ENCODE data around the gene SEMA3A. TPM values are rescaled to one million over a fixed set of nuclear protein-coding genes. Genes with fewer than 3 reads are reported as not detected.

Gene SEMA3A
- total RNA-seq, 4 donors from 2014 or later = 0.15 to 4.6 (median 0.69) TPM

DNA sequence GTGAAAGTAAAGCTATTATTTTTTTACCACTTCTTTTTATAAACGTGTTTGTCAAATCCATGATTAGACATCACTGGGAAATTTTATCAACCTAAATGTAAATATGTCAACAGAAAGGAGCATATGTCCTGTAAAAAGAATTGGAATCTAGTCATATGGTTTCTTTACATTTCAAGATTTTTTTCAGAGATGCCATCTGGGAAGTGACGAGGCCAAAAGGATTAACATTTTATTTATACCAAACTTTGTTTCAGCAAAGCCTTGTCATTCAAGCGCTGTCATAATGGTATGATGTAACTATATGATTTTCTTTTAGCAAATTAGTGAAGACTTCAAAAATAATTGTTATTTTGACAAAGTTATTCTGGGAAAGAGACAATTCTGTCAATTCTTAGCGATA, 117.3 kb downstream of the SEMA3A start:
- 73 to 82% methylated on average over 4 of the region's 4 CpGs for WGBS, 2 donors
- Histone ChIP-seq H3K4me3 (no peak overlapping the region), H3K27ac (no peak overlapping the region), H3K4me1 (no peaks in the 10 kb centered on the region), H3K36me3 (no peaks in the 10 kb centered on the region), H3K9me3 (no peaks in the 10 kb centered on the region), H3K27me3 (no peaks in the 10 kb centered on the region)
- TF ChIP-seq CTCF (IDR thresholded peaks at IDR 0.05) = no peak
- TF ChIP-seq POLR2A (IDR thresholded peaks at IDR 0.05) = no peak
- intact Hi-C loops (cut with DNase I) = no loop called here
- DNase-seq = no peak

DNA sequence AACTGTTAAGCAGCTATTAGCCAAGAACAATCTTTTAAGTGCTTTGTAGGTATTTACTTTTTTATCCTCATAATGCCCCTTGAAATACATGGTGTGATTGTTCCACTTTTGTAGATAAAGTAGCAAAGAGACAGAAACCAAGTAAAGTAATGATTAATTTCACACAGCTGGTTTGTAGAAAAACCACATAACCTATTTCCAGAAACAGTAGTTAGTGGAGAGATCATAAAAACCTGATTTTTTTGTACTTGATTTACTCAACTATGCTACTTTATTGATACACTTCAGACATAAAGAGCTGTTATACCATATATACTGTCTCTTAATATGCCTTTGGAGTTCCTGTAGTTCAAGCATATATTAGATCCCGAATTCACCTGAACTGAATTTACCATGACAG, 118.4 kb downstream of the SEMA3A start:
- TF ChIP-seq POLR2A (IDR thresholded peaks at IDR 0.05) = no peak
- TF ChIP-seq CTCF (IDR thresholded peaks at IDR 0.05) = no peak
- Histone ChIP-seq H3K27me3 (no peaks in the 10 kb centered on the region), H3K4me3 (no peak overlapping the region), H3K4me1 (no peaks in the 10 kb centered on the region), H3K36me3 (no peaks in the 10 kb centered on the region), H3K27ac (no peak overlapping the region), H3K9me3 (no peaks in the 10 kb centered on the region)
- intact Hi-C loops (cut with DNase I) = no loop called here
- WGBS, 2 donors = 78 to 90% methylated on average over 1 of the region's 1 CpG
- no peak for DNase-seq

DNA sequence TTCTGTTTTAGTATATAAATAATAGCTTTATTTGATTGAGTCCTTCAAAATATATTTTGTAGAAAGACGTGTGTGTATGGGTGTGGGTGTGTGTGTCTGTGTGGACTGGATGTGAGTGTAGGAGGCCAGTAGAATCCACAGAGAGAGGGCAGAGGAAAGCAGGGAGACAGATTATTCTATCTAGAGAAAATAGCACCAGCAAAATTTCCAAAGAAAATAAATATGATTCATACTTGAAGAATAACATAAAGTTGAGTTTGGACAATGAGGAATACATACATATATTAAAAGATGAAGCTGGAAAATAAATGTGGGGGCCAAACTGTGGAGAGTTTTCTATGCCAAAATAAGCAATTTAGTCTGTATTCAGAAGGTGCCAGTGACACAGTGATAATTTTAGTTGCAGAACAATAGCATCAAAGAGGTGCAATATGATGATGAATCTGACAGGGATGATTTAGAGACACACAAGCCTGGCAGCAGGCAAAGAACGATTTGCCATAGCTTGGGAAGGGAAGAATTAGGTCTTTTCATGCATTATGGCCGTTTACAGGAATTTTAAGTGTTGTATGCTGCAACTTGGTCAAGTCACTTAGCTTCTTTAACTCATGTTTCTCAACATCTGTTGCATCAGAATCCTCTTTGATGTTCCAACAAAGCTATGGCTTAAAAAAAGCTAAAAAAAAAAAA, 121.3 kb downstream of the SEMA3A start:
- Histone ChIP-seq H3K4me3 (no peak overlapping the region), H3K9me3 (no peaks in the 10 kb centered on the region), H3K27me3 (no peaks in the 10 kb centered on the region), H3K36me3 (no peaks in the 10 kb centered on the region), H3K27ac (no peak overlapping the region), H3K4me1 (no peaks in the 10 kb centered on the region)
- 32 to 36% methylated on average over 3 of the region's 3 CpGs for WGBS, 2 donors
- no peak for DNase-seq
- intact Hi-C loops (cut with DNase I) = no loop called here
- no peak for TF ChIP-seq CTCF (IDR thresholded peaks at IDR 0.05)
- no peak for TF ChIP-seq POLR2A (IDR thresholded peaks at IDR 0.05)

- Histone ChIP-seq H3K9me3 (no peaks in the 10 kb centered on the region), H3K4me1 (no peaks in the 10 kb centered on the region), H3K4me3 (no peak overlapping the region), H3K36me3 (no peaks in the 10 kb centered on the region), H3K27ac (no peak overlapping the region), H3K27me3 (no peaks in the 10 kb centered on the region)
- no peak for DNase-seq
- intact Hi-C loops (cut with DNase I) = no loop called here
- TF ChIP-seq POLR2A (IDR thresholded peaks at IDR 0.05) (no peak), CTCF (IDR thresholded peaks at IDR 0.05) (no peak)
- 54 to 82% methylated on average over 2 of the region's 2 CpGs for WGBS, 2 donors
Observed at GRCh38 chr7:84070770-84071169, 123.8 kb downstream of the SEMA3A start.

- Histone ChIP-seq H3K27ac (no peak overlapping the region), H3K27me3 (no peaks in the 10 kb centered on the region), H3K36me3 (no peaks in the 10 kb centered on the region), H3K4me3 (no peak overlapping the region), H3K9me3 (no peaks in the 10 kb centered on the region), H3K4me1 (no peaks in the 10 kb centered on the region)
- intact Hi-C loops (cut with DNase I) = no loop called here
- WGBS, 2 donors = 60 to 66% methylated on average over 2 of the region's 2 CpGs
- no peak for TF ChIP-seq POLR2A (IDR thresholded peaks at IDR 0.05)
- TF ChIP-seq CTCF (IDR thresholded peaks at IDR 0.05) = no peak
- DNase-seq = no peak
Observed at GRCh38 chr7:84069999-84070500, 124.5 kb downstream of the SEMA3A start.

Measured in esophagus squamous epithelium (tissue), 5 donors.